ENCODE measurements around the gene IQSEC3.

The IQSEC3 gene

GRCh38 chr12:195951-196350 lies 129.4 kb downstream of the IQSEC3 start:
- no peak for DNase-seq (ENCODE audit: low read depth in 2 of 2, low spot score in 1 of 2)

DNA sequence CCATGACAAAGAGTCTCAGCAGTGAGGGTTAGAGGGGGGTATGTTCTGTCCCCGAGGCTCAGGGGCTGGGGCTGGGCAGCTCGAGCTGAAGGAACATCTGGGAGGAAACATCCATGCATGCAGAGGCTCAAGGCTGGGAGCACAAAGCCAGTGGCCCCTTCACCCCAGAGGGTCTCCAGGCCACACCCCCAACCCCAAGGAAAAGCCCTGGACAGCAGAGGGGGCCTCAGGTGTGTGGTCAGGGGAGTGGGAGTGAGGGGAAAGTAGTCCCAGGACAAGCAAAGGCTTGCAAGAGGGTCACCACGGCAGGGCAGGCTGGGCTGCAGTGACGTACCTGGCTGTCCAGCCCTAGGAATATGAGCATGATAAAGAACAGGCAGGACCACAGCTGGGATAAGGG lies 129.9 kb downstream of the IQSEC3 start:
- DNase-seq (ENCODE audit: low read depth in 2 of 2, low spot score in 1 of 2): no peak

GRCh38 chr12:197347-197746 lies 130.8 kb downstream of the IQSEC3 start:
- no peak for DNase-seq (ENCODE audit: low read depth in 2 of 2, low spot score in 1 of 2)

GRCh38 chr12:197911-198695 lies 131.5 kb downstream of the IQSEC3 start:
- DNase-seq (ENCODE audit: low read depth in 2 of 2, low spot score in 1 of 2): no peak

GRCh38 chr12:198705-199104 lies 132.1 kb downstream of the IQSEC3 start:
- DNase-seq (ENCODE audit: low read depth in 2 of 2, low spot score in 1 of 2): no peak

- DNase-seq (ENCODE audit: low read depth in 2 of 2, low spot score in 1 of 2): no peak
These were observed 134.8 kb downstream of the IQSEC3 start for GRCh38 chr12:201361-201760.

DNA sequence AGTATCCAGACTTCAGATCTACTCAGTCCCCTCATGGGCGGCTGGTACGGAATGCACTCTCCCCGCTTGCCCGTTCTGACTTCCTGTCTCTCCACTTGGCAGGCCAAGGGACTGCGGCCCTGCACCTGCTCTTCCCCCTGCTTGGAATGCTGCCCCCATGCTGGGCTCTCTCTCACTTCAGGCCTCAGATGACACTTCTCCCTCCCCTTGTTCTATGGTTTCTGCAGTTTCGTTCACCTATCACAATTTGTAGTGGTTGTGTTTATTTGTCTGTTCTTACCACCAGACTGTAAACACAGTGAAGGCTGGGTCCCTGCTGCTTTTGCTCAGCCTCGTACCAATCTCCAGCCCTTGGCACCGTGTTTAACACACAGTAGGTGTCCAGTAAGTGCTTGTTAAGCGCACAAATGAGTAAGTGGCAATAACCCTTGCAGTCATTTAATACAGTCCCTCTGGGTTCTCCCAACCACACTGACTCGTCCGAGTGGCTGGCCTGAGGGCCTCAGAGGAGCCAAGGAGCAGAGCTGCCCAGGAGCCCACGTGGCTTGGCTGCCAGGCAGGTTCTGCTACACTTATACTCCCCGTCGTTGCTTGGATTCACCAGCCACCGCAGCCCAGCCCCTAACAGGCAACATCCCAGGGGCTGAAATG lies 135.6 kb downstream of the IQSEC3 start:
- no peak for DNase-seq (ENCODE audit: low read depth in 2 of 2, low spot score in 1 of 2)

GRCh38 chr12:203074-203461 lies 136.5 kb downstream of the IQSEC3 start:
- DNase-seq (ENCODE audit: low read depth in 2 of 2, low spot score in 1 of 2): no peak

GRCh38 chr12:203462-204260 lies 137.1 kb downstream of the IQSEC3 start:
- DNase-seq (ENCODE audit: low read depth in 2 of 2, low spot score in 1 of 2): no peak

DNA sequence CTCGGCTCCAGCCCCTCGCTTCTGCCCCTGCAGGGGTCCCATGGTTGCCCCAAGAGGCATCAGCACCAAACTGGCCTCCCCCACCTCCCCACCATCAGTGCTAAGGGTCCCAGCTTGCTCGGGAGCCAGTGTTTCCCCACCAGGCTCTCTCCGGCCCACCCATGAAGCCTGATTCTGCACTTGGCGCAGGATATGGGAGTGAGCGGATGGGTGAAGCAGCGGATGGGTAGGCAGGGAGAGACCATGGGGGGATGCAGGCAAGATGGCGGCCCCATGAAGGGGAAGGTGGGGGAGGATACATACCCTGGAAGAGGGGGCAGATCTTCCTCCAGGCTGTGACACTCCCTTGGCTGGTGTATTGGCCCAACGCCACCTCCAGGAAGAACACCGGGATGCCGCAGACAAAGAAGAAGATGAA lies 137.7 kb downstream of the IQSEC3 start:
- DNase-seq (ENCODE audit: low read depth in 2 of 2, low spot score in 1 of 2): no peak

- DNase-seq (ENCODE audit: low read depth in 2 of 2, low spot score in 1 of 2): no peak
These were observed 138.5 kb downstream of the IQSEC3 start for GRCh38 chr12:205026-205425.

DNA sequence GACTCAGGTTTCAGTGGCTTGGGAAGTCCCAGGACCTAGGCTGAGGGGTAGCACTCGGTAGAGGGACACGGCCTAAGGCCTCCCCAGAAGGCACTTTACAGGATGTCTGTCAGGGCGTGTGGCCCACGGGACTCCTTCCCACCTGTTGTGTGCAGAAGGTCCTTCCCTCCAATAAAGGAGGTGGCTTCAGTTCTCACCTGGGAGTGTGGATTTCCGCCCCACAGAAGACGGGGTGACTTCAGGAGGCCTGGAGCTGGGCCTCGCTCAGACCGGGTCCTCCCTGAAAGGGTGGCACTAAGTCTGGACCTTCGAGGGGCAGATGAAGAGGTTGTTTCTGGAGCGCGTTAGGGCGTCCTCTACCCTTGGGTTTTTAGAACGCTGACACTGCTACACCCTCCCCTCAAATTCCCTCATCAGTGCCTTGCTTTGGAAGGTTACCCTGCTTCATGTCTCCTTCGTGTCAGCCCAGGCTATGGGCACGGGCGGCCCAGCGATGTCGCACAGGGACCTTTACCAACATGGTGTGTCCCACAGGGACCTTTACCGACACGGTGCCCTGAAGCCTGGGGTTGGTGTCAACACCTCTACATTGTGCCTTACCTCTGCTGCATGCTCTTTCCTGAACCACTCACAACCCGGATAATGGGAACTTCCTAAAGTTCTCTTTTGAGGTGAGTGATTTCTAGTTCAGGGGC lies 140.3 kb downstream of the IQSEC3 start:
- DNase-seq (ENCODE audit: low read depth in 2 of 2, low spot score in 1 of 2): no peak

- DNase-seq (ENCODE audit: low read depth in 2 of 2, low spot score in 1 of 2): no peak
These were observed 141.2 kb downstream of the IQSEC3 start for GRCh38 chr12:207804-208203.

DNA sequence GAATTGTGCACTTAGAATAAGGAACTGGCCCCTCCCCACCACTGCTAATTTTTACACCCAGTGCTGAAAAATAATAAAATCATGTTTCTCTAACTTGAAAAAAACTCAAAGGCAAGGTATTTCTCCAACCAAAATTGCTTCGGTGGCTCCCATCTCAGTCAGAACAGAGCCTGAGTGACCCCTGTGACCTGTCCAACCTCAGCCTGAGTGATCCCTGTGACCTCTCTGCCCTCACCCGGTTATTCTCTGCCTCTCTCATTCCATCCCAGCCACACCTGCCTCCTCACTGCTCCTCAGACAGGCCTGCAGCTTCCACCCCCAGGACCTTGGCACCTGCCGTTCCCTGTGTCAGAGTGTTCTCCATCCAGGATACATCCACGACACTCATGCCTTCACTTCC lies 142.2 kb downstream of the IQSEC3 start:
- no peak for DNase-seq (ENCODE audit: low read depth in 2 of 2, low spot score in 1 of 2)

GRCh38 chr12:209246-209645 lies 142.7 kb downstream of the IQSEC3 start:
- DNase-seq (ENCODE audit: low read depth in 2 of 2, low spot score in 1 of 2): no peak

DNA sequence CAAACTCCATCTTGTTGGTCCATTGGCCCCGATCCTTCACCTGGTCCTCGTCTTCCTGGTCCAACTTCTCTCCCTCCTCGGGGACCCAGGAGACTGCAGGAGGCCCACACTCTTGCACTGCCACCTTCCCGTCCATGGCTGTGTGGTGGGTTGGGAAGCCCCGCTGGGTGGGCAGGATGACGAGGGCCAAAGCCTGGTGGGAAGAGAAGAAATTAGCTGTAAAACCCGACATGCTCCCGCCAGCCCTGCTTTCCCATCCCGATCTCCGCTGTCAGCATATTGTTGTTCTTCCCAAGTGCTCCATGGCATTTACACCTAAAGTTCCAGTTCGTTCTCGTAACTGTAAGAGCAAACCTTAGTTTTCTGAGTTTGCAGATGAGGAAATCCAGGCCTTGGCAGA lies 143.3 kb downstream of the IQSEC3 start:
- no peak for DNase-seq (ENCODE audit: low read depth in 2 of 2, low spot score in 1 of 2)

- no peak for DNase-seq (ENCODE audit: low read depth in 2 of 2, low spot score in 1 of 2)
These were observed 143.9 kb downstream of the IQSEC3 start for GRCh38 chr12:210277-211141.

- DNase-seq (ENCODE audit: low read depth in 2 of 2, low spot score in 1 of 2): no peak
These were observed 144.5 kb downstream of the IQSEC3 start for GRCh38 chr12:211142-211465.

DNA sequence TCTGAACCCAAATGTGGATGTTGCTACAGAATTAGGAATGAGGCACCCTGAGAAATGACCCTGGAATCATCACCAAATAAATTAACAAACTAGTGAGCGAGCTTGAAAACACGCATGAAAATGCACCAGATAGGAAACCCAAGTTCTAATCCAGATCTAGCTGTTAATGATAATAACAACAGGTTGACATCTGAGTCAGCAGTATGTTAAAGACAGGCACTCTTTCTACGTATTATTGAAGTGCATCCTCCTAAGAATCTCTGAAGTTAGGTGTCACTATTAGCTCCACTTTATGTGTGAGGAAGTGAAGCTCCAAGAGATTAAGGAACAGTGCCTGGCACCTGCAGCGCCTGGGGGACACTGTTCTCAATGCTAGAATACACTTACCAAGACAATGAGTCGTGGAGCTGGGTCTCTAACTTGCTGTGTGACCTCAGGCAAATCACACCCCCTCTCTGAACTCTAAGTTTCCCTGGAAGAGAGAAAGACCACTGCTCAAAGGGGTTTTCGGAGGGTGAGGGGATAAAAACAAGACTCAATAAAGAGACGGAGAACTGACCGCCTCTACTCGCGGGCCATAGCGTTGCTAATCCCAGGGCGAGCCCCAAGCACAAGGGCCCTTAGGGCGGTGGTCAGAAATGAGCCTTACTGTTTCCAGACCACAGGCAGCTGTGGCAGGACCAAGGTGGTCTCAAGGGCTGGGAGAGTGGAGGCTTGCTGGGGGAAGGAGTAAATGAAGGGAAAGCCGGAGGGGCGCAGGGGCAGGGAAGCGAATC lies 145.3 kb downstream of the IQSEC3 start:
- no peak for DNase-seq (ENCODE audit: low read depth in 2 of 2, low spot score in 1 of 2)

GRCh38 chr12:212415-212714 lies 145.8 kb downstream of the IQSEC3 start:
- no peak for DNase-seq (ENCODE audit: low read depth in 2 of 2, low spot score in 1 of 2)
